Eye (tissue), 1 donor: ENCODE results near the gene GMPPB.
A peak's percentile ranks its signal among the peaks of the same experiment; 100 is the strongest.
"Not testable (repeated sequence)": the region's sequence is repeated elsewhere in the genome, so short reads cannot be mapped to it uniquely, and the experiment has no call there.

Experiments used
- DNase-seq: peaks from one replicate; pipeline ENCODE4 v3.0.0-alpha.2; 2015

Gene GMPPB

DNA sequence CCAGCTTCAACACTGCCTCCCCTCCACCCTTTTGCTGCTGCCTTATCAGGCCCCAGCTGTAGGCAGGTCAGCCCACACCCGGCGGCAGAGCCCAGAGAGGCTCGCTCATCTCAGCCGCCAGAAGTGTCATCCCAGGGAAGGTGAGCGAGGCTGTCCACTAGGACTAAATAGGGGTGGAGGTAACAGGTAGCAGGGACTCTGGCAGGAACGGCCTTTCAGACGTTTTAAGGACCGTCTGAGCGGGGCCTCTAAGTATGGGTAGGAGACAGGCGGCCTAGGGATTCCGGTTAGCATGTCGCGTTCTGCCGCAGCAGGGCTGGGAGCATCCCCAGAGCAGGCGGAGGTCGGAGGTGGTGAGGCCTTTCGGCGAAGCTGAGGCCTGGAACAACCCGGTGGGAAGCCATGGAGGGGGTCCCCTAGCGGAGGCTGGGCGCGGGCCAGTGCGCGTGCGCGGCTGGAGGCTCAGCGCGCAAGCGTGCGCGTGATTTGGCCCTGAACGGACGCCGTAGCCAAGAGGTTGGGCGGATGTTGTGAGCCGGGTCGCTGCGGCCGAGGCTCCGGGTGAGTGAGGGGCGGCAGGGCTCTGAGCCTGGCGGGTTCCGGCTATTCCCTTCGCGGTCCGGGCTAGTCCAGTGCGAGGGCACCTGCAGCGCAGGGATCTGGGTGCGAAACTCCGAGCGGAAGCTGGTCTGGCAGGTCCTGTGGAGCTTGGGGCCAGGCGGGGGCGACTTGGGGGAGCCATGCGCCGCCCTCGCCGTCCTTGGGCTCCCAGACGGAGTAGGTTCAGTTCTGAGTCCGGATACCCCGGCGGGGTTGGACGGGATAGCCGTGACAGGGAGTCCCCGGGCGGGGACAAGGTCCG, 34.5 kb downstream of the GMPPB start, which contains the start of the genes MST1 and RNF123:
MST1 (minus strand) TSS at position 429 of the 862 bp plus-strand sequence. CDS start 783 bp downstream, outside the sequence.
RNF123 (plus strand) TSS at position 512 of the 862 bp plus-strand sequence. CDS start 1,609 bp downstream, outside the sequence.
- DNase-seq, result peak; percentile 98

DNA sequence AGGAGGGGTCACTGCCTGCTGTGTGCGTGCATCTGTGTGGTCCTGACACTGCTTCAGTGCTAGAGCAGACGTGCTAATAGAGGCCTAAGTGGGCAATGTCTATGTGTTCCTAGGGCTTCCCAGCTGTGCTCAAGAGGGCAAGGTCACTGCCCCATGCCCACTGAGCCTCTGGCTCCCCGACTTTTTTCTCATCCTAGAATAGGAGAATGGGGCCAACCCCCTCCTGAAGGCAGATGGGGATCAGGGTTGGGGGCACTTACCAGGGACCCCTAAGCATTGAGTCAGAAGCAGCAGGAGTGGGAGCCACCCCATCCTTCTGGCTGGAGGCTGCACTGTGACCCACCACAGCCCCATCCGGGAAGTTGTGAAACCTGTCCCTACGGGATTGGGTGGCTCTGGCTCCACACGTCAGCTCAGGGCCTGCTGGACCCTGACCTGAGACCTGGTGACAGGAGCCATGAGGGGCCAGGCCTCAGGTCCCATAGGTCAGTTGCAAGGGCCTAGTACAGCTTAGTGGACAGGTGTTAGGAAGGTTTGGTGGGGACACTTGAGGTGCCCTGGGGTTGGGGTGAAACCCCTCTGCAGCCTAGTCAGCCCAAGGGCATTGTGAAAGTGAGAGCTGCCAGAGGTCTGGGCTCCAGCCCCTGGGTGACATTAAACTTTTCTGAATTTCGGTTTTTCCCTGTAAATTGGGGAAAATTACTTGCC, 35.3 kb downstream of the GMPPB start:
- not testable (repeated sequence) for DNase-seq

DNA sequence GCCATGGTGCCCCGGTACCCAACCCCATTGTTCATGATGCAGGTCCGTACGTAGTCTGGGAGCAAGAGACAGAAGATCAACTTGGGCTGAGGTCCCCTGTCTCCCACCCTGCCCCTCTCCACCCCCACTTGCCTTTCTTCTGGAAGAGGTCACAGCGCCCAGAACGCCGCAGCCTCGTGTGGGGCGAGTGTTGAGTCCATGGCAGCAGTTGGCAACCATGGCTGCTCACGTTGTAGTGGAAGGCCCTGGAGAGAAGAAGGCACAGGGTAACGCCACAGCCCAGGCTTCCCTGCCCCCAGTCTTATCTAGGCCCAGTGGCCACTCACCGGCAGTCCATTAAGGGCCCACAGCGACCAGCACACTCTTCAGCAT, 36.3 kb downstream of the GMPPB start:
- not testable (repeated sequence) for DNase-seq

DNA sequence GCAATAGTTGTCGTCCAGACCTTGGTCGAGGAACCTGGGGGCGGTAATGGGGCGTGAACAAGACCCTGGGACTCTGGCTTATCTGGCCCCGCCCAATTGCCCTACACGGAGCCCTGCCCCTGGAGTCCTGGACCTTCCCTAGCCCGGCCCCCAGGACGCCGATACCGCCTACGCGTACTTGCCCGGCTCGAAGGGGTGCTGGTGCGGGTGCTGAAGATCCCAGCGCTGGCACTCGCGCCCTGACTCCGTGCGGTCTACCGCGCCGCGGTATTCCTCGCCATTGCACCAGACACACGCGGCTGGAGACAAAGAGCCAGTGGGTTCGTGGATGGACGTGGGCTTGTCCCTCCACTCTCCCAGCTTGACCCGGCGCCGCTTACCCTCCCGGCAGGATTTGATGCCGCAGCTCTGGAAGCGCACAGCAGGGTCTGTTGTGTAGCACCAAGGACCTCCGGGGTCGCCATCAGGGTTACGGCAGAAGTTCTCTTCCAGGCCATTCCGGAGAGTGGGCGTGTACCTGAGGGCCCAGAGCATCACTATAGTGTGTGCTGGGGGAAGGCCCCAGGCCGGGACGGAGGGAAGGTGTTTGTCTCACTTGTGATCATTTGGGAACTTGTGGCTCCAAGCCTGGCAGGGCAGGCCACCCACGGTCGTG, 36.9 kb downstream of the GMPPB start:
- DNase-seq, result peak; percentile 78

DNA sequence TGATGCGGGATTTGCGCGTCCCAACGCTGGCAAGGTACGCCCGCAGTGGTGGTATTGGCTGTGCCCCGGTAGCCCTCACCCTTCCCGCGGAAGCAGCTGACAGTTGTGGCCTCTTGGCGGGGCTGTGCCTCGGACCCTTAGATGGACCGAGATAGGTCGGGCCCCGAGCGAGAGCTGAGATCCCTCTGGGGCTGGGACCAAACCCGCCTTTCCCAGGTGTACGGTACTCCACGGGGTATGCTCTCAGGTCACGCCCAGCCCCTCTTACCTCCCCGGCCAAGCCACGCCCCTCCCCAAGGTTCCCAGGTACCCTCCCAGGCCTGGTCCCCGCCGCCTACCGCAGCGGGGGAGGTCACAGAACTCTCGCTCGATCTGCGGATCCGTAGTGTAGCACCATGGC, 37.4 kb downstream of the GMPPB start:
- peak; percentile 51 for DNase-seq

DNA sequence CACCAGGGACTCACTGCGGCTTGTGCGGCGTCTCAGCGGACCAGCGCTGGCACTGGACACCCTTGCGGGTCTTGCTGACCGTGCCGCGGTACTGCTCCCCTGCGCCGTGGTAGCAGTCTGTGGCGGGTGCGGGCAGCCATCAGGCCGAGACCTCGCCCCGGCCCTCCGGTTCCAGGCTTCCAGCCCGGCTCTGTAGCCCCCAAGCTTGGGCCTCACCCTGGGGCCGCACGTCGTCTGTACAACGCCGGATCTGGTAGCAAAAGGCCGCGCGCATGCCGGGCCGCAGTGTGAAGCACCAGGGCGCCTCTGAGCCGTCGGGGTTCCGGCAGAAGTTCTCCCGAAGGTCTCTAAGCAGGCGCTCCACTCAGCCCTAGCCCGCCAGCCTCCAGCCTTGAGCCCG, 37.9 kb downstream of the GMPPB start:
- not testable (repeated sequence) for DNase-seq

DNA sequence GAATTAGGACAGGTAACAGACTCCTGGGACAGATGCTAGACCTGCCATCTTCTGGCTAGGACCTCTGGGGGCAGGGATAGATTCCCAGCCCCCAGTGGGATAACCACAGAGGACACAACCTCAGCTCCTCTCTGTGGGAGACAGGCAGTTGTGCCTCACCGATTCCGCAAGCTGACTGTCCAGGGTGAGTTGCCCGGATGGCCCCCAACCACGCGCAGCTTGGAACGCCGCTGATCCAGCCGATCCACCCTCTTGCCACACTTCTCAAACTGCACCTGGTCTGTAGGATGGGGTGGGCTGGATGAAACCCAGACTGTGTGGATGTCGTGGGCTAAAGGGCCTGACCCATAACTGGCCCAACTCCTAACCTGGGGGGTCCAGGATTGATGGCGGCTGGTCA, 38.6 kb downstream of the GMPPB start:
- DNase-seq, result not testable (repeated sequence)

DNA sequence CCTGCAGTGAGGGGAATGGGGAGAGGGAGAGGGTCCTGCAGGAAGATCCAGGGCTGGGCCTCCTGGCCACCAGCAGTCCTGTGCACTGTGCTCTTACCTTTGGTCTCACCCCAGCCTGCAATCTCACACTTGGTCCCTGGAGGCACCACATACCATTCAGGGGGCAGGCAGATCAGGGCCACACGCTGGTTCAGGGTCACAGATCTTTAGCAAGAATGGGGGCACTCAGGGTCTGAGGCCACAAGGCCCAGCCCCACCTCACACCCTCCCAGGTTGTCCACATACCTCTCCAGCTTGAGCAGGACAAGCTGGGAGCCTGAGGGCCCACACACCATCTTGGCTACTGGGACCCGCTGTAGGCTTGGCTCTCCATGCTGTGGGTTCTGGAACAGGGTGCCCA, 39.3 kb downstream of the GMPPB start:
- DNase-seq, result not testable (repeated sequence)

DNA sequence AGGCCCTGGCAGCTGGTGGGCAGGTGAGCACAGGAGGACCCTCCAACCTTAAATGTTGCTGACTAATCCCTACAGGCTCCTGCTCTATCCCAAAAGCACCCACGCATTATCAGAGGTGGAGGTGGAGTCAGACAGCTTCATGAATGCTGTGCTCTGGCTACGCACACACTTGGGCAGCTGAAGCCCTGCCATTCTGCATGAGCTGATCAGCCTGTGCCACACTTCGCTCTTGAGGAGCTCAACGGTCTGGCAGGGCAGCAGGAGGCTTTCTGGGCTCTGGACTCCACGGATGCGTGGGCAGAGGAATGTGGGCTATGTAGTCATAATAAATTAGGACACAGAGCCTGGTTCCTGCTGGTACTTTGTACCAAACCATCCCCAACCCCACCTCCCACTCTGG, 40.6 kb downstream of the GMPPB start:
- DNase-seq, result no peak

DNA sequence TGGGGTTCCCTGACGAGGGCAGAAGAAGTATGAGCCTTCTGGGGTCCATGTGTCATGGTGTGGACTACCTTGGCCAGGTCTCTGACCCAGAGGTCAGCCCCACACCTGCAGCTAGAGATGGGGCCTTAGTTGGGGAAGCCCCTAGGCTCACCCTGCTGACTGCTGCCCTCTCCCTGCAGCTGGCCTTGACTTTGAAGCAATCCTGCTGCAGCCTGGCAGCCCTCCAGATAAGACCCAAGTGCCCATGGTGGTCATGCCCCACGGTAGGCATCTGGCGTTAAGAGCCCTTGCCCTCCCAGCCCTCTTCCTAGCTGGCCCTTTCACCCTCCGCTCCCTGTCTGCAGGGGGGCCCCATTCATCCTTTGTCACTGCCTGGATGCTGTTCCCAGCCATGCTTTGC, 42.2 kb downstream of the GMPPB start:
- DNase-seq, result no peak

DNA sequence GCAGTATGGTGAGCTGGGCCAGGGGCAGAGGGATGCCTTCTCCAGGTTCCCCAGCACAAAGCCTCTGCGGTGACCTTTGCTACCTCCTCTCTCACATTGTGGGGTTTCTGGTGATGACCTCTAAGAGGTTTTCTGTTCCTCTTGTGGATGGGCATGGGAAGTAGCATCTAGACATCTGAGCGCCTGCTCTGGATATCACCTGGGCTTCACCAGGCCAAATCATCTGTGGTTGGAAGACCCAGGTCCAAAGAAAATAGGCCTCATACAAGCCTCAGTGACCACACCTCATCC, 42.6 kb downstream of the GMPPB start:
- no peak for DNase-seq

DNA sequence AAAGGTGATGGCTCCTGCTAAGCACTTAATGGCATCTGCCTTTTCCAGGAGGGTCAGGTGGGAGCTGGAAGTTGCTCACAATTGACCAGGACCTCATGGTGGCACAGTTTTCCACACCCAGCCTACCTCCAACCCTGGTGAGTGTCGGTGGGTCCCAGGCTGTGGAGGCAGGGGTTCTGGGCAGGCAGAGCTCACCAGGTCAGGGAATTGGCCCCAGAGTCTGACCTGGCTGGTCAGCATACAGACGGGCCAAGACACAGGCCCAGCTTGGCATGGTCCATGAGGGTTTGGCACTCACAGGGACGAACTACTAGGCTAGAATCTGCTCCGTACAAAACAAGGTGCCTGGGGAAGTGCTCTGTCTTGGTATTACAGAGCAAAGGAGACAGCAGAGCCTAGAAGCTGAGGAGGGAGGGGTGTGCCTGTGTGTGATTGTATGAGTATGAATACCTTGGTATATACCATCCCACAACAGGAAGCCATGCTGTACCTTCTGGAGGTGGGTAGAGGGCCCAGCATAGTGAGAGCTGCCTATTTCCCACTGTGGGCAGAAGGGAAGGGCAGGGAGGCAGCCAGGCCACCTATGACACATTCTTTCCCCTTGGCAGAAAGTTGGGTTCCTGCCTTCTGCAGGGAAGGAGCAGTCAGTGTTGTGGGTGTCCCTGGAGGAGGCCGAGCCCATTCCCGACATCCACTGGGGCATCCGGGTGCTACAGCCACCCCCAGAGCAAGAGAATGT, 43.1 kb downstream of the GMPPB start:
- no peak for DNase-seq

DNA sequence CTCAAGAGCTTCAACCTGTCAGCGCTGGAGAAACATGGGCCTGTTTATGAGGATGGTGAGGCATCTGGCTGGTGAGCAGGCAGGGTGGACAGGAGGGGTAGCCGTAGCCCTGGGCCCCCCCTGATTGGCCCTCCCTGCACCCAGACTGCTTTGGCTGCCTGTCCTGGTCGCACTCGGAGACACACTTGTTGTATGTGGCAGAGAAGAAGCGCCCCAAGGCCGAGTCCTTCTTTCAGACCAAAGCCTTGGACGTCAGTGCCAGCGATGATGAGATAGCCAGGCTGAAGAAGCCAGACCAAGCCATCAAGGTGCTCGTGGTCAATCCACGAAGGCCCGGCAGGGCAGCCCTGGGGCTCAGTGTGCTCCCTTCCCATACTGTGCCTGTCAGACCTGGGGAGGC, 47.8 kb downstream of the GMPPB start:
- no peak for DNase-seq

DNA sequence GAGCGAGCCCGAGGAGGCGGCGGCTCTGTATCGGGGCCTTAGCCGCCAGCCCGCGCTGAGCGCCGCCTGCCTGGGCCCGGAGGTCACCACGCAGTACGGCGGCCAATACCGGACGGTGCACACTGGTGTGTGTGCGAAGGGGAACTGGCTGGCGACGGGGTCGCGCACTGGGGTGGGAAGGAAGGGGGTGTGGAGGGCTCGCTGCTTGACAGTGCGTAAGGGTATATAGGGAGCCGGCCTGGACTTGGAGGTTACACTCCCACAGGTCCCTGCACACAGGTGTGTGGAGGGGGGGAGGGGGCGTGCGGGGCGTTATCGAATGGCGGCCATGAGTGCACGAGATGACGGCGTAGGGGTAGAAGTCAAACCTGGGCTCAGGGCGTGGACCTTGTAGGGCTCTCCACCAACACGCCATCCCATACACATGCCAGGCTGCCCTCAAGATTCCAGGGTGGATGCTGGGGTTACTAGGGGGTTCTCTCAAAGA, 49.2 kb downstream of the GMPPB start:
- DNase-seq, result no peak

DNA sequence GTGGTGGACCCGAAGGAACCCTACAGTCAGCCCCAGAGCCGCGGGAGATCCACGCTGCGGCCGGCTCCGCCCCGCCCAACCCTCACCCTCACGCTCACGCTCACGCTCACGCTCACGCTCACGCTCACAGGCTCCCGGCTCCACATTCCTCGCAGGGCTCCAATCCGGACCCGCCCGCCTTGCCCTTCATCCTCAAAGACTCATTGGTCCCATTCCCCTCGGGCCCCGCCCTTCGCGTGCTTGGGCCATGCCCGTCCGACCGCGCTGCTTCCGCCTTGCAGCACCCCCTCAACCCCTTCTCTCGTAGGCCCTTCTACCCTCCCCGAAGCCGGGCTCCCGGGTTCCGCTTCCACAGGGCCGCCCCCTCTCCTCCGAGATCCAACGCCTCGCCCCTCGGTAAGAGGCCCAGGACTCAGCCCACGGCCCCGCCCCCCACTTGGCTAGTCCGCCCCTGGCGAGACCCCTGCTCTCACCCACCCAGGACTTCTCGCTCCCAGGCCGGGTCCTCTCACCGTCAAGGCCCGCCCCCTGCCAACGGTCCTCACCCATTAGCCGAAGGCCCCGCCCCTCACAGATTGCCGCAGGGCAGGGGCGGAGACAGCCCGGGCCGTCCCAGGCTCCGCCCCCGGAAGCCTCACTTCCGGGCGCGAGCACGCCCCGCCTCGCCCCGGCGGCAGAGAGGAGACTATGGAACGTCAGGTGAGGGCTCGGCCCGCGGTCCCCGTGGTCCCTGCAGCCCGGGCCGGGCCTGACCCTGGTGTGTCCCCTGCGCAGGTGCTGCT, 49.8 kb downstream of the GMPPB start, which contains the start of gene APEH:
APEH (plus strand) TSS at position 637 of the 782 bp plus-strand sequence; CDS start at position 688, 51 bp downstream.
- DNase-seq, result peak; percentile 98

DNA sequence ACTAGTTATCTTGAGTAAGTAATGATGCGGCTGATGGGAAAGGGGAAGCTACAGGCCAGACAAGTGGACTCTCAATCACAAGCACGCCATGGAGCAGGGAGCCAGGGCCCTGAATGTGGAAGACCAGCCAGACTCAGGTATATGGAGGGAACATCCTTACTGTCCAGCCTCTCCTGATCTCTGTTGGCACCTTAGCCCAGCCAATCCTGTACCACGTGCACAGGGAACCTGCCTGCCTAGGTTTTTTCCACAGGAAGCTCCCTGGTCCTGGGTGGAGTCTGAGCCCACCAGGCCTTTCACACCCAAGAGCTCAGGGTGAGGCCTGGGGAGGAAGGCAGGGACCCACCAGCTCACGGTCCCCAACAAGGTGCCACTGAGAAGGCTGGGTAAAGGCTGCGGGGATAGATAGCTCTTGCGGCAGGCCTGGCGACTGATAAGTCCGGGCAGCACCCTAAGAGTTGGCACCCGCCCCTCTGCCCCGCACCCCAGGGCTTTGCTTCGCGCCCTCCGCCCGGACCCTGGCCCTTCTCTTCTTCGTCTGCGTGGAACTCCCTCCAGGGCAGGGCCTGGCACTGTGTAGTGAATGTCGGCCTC, 50.5 kb downstream of the GMPPB start:
- no peak for DNase-seq

DNA sequence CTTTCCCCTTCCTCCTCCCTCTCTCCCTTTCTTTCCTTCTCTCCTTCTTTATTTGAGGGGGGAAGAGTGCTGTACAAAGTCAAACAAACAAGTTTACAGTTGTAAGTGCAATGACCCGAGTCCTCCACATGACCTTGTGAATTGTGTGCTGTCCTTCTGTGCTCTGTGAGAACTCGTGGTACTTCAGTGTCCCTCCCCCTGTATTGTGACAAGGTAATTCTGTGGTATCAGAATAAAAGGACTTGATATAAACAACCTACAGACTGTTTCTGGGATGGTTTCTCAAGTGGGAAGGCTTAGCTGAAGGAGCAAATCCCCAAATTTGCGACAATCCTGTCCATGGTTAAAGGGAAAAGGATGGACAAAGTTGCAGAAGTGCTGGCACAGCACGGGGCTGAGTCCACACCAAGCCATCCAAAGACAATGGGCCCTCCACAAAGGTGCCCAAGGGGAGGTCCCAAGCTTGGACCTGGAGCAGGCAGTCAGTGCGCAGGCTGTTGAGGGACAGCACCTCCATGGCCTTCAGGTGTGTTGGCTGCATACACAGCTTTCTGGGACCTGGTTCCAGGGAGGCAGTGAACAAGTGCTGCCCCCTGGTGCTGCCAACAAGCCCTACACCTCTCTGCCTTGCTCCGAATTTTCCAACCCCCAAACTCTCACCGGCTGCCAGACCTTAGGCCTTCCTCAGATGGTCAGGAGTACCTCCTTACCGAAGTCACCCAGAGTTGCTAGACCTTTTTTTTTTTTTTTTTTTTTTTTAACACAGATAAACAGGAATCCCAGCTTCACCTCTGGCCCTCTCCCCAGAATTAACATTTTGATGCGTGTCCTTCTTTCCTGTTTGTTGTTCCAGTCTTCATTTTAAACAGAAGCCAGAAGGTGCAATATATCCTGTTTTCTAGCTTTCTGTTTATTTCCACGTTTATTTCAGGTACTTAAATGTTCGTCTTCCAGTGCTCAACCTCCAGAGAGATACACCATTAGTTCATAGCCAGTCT, 52.2 kb downstream of the GMPPB start:
- peak; percentile 91 for DNase-seq

DNA sequence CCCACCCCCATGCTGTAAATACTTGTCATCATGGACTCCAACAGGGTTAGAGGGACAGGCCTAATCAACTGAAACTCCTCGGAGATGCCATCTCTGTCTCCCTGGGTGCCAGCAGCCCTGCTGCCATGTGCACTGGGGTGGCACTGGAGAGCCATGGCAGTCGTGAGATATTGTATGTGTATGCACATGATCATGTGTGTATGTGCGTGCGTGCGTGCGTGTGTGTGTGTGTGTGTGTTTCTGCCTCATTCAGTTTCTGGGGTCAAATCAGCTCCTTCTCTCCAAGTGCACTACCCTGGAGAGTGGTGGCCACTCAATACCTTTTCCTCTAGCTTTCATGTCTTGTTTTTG, 52.8 kb downstream of the GMPPB start:
- no peak for DNase-seq
